K562 treated with DMSO at 1 percent for 12 hours (cell line): Measurements from ENCODE around the gene HS6ST2. TPM values are rescaled to one million over a fixed set of nuclear protein-coding genes. Genes with fewer than 3 reads are reported as not detected.

ENCODE experiments used
- total RNA-seq: library from RNA; unstranded; fragments of 300-600 nt; gene quantifications from 2 replicates; pipeline ENCODE4 v1.2.3, GENCODE V29; 2022; ENCODE audit not compliant: insufficient read depth

HS6ST2 gene
- not detected in 2 replicates for total RNA-seq

DNA sequence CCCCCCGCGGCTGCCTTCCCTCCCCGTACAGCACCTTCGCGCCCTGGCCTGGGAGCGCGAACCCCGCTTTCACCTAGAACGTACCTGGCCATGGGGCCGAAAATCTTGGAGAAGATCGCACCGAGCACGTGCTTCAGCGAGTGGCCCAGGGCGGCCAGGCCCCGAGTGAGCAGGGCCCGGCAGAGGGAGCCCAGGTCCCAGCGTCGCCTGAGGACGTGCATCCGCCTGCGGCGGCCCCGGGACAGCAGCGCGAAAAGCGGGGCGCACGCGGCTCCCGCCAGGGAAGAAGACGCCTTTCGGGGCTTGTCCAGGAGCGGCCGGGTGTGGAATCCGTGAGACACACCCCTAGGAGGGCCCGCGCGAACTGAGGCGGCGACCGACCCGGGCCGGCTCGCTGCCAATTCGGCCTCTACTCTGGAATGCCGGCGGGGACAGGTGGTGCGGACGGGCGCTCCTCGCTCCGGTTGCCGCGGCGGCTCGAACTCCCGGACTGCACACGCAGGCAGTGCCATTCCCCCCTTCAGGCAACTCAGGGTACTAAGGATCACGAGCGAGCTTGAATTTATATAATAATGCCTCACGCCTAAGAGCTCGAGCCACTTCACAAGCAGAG, at the start of gene HS6ST2:
TSS of gene HS6ST2 (minus strand) at position 539 of the 613 bp plus-strand sequence.

Other genes starting within 250 kb of the HS6ST2 start
- 0.21 TPM in 1 of 2 replicates, not detected in the other for gene USP26, start 138.5 kb upstream of the HS6ST2 start, total RNA-seq